ENCODE data around the gene PHF5A.

The PHF5A gene

GRCh38 chr22:41448189-41448808 lies 20.2 kb downstream of the PHF5A start:
- Histone ChIP-seq H3K4me3 (replicated peaks; ENCODE audit: low read depth, low read length) (peak overlapping the region; percentile 96), H3K27me3 (replicated peaks; ENCODE audit: control insufficient read depth, insufficient read depth, low read length) (no peaks in the 10 kb centered on the region), H3K36me3 (ENCODE audit: control insufficient read depth, insufficient read depth, low read length) (no peaks in the 10 kb centered on the region)
- peak; percentile 94 for DNase-seq (ENCODE audit: extremely low read depth, insufficient read length)
- TF ChIP-seq CTCF (IDR thresholded peaks at IDR 0.05; ENCODE audit: insufficient read depth, low read length, poor library complexity, severe bottlenecking): no peak

- peaks cover 2% of the 10 kb centered on the region; the same call in 1 of the 2 replicates for H3K36me3 ChIP-seq (ENCODE audit: control insufficient read depth, insufficient read depth, low read length)
- H3K4me3 ChIP-seq (replicated peaks; ENCODE audit: low read depth, low read length): peak overlapping the region; percentile 96
- DNase-seq (ENCODE audit: extremely low read depth, insufficient read length): peak; percentile 74
- H3K27me3 ChIP-seq (replicated peaks; ENCODE audit: control insufficient read depth, insufficient read depth, low read length): no peaks in the 10 kb centered on the region
- no peak for TF ChIP-seq CTCF (IDR thresholded peaks at IDR 0.05; ENCODE audit: insufficient read depth, low read length, poor library complexity, severe bottlenecking)
These were observed 20.9 kb downstream of the PHF5A start for GRCh38 chr22:41447435-41448188.

- Histone ChIP-seq H3K27me3 (replicated peaks; ENCODE audit: control insufficient read depth, insufficient read depth, low read length) (no peaks in the 10 kb centered on the region), H3K4me3 (replicated peaks; ENCODE audit: low read depth, low read length) (peak within 1 kb of the TSS; percentile 96), H3K36me3 (ENCODE audit: control insufficient read depth, insufficient read depth, low read length) (peaks cover 2% of the 10 kb centered on the region; the same call in 1 of the 2 replicates)
- no peak for TF ChIP-seq CTCF (IDR thresholded peaks at IDR 0.05; ENCODE audit: insufficient read depth, low read length, poor library complexity, severe bottlenecking)
- peak; percentile 98 for DNase-seq (ENCODE audit: extremely low read depth, insufficient read length)
These were observed 21.7 kb downstream of the PHF5A start, which contains the start of gene TOB2 for GRCh38 chr22:41446639-41447434. TSS of gene TOB2 (minus strand) at chr22:41446801. CDS start at chr22:41437345, 9,456 bp downstream.

- Histone ChIP-seq H3K4me3 (replicated peaks; ENCODE audit: low read depth, low read length) (peak overlapping the region; percentile 96), H3K27me3 (replicated peaks; ENCODE audit: control insufficient read depth, insufficient read depth, low read length) (no peaks in the 10 kb centered on the region), H3K36me3 (ENCODE audit: control insufficient read depth, insufficient read depth, low read length) (peaks cover 2% of the 10 kb centered on the region; the same call in 1 of the 2 replicates)
- no peak for DNase-seq (ENCODE audit: extremely low read depth, insufficient read length)
- no peak for TF ChIP-seq CTCF (IDR thresholded peaks at IDR 0.05; ENCODE audit: insufficient read depth, low read length, poor library complexity, severe bottlenecking)
These were observed 22.4 kb downstream of the PHF5A start for GRCh38 chr22:41446057-41446501.

GRCh38 chr22:41445129-41446056 lies 23.1 kb downstream of the PHF5A start:
- Histone ChIP-seq H3K36me3 (ENCODE audit: control insufficient read depth, insufficient read depth, low read length) (peaks cover 2% of the 10 kb centered on the region; the same call in 1 of the 2 replicates), H3K27me3 (replicated peaks; ENCODE audit: control insufficient read depth, insufficient read depth, low read length) (no peaks in the 10 kb centered on the region), H3K4me3 (replicated peaks; ENCODE audit: low read depth, low read length) (peak overlapping the region; percentile 96)
- no peak for TF ChIP-seq CTCF (IDR thresholded peaks at IDR 0.05; ENCODE audit: insufficient read depth, low read length, poor library complexity, severe bottlenecking)
- peak; percentile 34 for DNase-seq (ENCODE audit: extremely low read depth, insufficient read length)

Data from GM06990 (cell line).